ENCODE results near the gene ZBTB39. TPM values are rescaled to one million over a fixed set of nuclear protein-coding genes. Genes with fewer than 3 reads are reported as not detected.

ZBTB39 gene
- total and polyA plus RNA-seq, 2 of the 8 experiments (the other 6 are each of a cell fraction or from before 2014, with no cell fraction given): 19.3 to 25.0 TPM

DNA sequence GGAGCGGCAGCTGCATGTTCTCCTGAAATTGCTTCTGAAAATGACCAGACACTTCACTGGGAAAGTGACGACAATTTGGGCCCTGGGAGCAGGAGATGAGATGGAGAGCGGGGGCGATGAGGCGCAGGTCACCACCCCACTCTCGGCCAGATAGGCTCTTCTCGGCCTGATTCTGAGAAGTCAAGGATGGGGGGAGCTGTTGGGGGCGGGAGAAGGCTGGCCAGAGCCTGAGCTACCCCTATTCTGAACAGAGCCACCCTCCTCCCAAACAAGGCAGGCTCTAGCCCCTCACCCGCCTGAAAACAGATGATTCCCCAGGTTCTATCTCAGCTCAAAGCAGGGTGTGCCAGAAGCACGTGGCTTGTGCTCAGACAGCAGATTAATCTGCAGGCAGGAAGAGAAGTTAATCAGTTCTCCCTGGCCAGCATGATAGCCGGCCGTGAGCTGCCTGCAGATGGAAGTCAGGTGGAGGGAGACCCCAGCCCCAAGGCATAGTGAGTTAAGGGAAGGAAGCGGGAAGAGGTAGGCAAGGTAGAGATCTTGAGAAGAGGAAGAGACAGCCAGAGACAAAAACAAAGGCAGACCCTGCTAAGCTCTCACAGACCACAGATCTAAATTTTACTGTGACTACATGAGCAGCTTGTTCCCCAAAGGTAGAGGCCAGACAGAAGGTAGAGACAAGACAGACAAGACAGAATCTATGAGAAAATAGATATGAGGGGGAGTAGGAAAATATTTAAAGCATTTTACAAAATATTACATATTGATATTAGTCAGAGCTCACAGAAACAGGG is 20.9 kb upstream of the ZBTB39 start:
- Histone ChIP-seq H2BK5ac (ENCODE audit: low read depth, low read length) (0 out of 2 replicates have a peak overlapping the region, but pooled peaks have one; percentile 52), H3K27me3 (replicated peaks in 1 of 4; ENCODE audit: control insufficient read depth in 3 of 4, extremely low read depth in 1 of 4, insufficient read depth in 3 of 4, low read length in 3 of 4) (peaks cover 0 to 3% (median 0%) of the 10 kb centered on the region in 4 experiments; a peak in 1 of 7 replicates), H2AK5ac (ENCODE audit: low read depth, low read length) (no peak overlapping the region), H4K91ac (replicated peaks; ENCODE audit: insufficient read length, low read length) (no peak overlapping the region), H3K79me2 (ENCODE audit: control insufficient read depth in 1 of 2, insufficient read depth in 2 of 2, low read length in 2 of 2) (no peaks in the 10 kb centered on the region), H2BK20ac (ENCODE audit: low read length) (no peak overlapping the region), H3K56ac (replicated peaks; ENCODE audit: insufficient read length, low read depth, low read length) (no peak overlapping the region), H3K23me2 (ENCODE audit: low read depth, low read length) (no peaks in the 10 kb centered on the region; the same call in 1 of the 2 replicates), H3K36me3 (ENCODE audit: control insufficient read depth in 2 of 4, insufficient read depth in 4 of 4, low read length in 3 of 4) (no peaks in the 10 kb centered on the region), H4K20me1 (replicated peaks in 1 of 2; ENCODE audit: control insufficient read depth in 1 of 2, insufficient read depth in 2 of 2, low read length in 2 of 2) (no peaks in the 10 kb centered on the region), H2BK15ac (ENCODE audit: low read length) (no peak overlapping the region; the same call in 1 of the 2 replicates), H3K27ac (ENCODE audit: low read depth, low read length) (no peak overlapping the region), H4K8ac (ENCODE audit: extremely low read depth, insufficient read depth, low read length) (no peak overlapping the region; the same call in 1 of the 2 replicates), H3K14ac (ENCODE audit: insufficient read length) (no peak overlapping the region), H4K5ac (ENCODE audit: insufficient read length, low read depth, low read length) (no peak overlapping the region), H3K4me1 (replicated peaks in 1 of 4; ENCODE audit: control insufficient read depth in 3 of 4, insufficient read depth in 4 of 4, low read length in 3 of 4) (peaks cover 0 to 8% (median 3%) of the 10 kb centered on the region in 4 experiments; a peak in 5 of 7 replicates), H2BK12ac (ENCODE audit: low read depth, low read length) (peak overlapping the region; percentile 19; the same call in 1 of the 2 replicates), H2BK120ac (replicated peaks; ENCODE audit: low read depth, low read length) (no peak overlapping the region), H3K9ac (replicated peaks in 1 of 4; ENCODE audit: extremely low read depth in 1 of 4, low read depth in 3 of 4, low read length in 3 of 4) (no peak overlapping the region), H3K4ac (replicated peaks; ENCODE audit: insufficient read length, low read depth, low read length) (no peak overlapping the region), H3K4me3 (ENCODE audit: extremely low read depth in 1 of 4, insufficient read depth in 2 of 4, low read depth in 3 of 4, low read length in 4 of 4) (no peak overlapping the region), H3K9me3 (ENCODE audit: insufficient read depth in 2 of 2, low read depth in 1 of 2, low read length in 1 of 2) (no peaks in the 10 kb centered on the region), H2AFZ (ENCODE audit: low read length) (peak overlapping the region; percentile 56; the same call in 1 of the 2 replicates), H3K4me2 (ENCODE audit: insufficient read depth in 1 of 2, low read depth in 2 of 2, low read length in 2 of 2) (no peak overlapping the region), H3K18ac (ENCODE audit: extremely low read depth, low read length) (no peak overlapping the region), H3K79me1 (ENCODE audit: low read depth, low read length) (no peaks in the 10 kb centered on the region), H3K23ac (ENCODE audit: insufficient read length) (no peak overlapping the region)
- 79% methylated on average over 13 of the region's 13 CpGs; no CpG with 5 or more reads in 1 of the 2 experiments for WGBS, 2 experiments (ENCODE audit: extremely low coverage in 1 of 2, insufficient coverage in 1 of 2, insufficient read length in 1 of 2, insufficient replicate concordance in 2 of 2, low coverage in 1 of 2, low lambda C conversion rate in 2 of 2, missing lambda C conversion rate in 1 of 2)
- ChIA-PET CTCF (ENCODE audit: partially characterized antibody) (interaction anchor here (0.7 to 4.4 kb wide), 14 partner anchors 10 to 208 kb away, joined by 3 to 39 read pairs (median 6); partner anchors contain the start of genes MYO1A, STAT6 and ZBTB39), POLR2A (ENCODE audit: partially characterized antibody) (interaction anchor here (0.9 to 2.8 kb wide), 7 partner anchors 10 to 85 kb away, joined by 3 to 16 read pairs (median 3); partner anchors contain the start of genes NEMP1 and STAT6)
- DNase-seq (ENCODE audit: low read depth in 1 of 2, low spot score in 2 of 2) (no peak), FAIRE-seq (no peak)
- TF ChIP-seq POLR2A (IDR thresholded peaks at IDR 0.05; ENCODE audit: control extremely low read depth in 1 of 2, low read depth in 2 of 2, low read length in 2 of 2) (no peak), SIX5 (IDR thresholded peaks at IDR 0.05; ENCODE audit: low read depth, low read length) (no peak), SAP30 (IDR thresholded peaks at IDR 0.05; ENCODE audit: insufficient read depth, insufficient replicate concordance, low read length) (no peak), SIRT6 (IDR thresholded peaks at IDR 0.05; ENCODE audit: low read length) (no peak), POU5F1 (IDR thresholded peaks at IDR 0.05; ENCODE audit: low read depth, low read length) (no peak), HDAC6 (IDR thresholded peaks at IDR 0.05; ENCODE audit: low read depth, low read length) (no peak), SP2 (IDR thresholded peaks at IDR 0.05; ENCODE audit: low read length) (no peak), RAD21 (IDR thresholded peaks at IDR 0.05 in 1 of 2, conservative IDR thresholded peaks at IDR 0.05 in 1 of 2; ENCODE audit: low read depth in 2 of 2, low read length in 2 of 2) (no peak), EP300 (IDR thresholded peaks at IDR 0.05; ENCODE audit: borderline replicate concordance in 1 of 2, low read depth in 2 of 2, low read length in 2 of 2) (no peak), JUN (IDR thresholded peaks at IDR 0.05; ENCODE audit: low read depth, low read length) (no peak), TEAD4 (IDR thresholded peaks at IDR 0.05; ENCODE audit: low read depth, low read length) (no peak)
- TF ChIP-seq, protein P1, sequence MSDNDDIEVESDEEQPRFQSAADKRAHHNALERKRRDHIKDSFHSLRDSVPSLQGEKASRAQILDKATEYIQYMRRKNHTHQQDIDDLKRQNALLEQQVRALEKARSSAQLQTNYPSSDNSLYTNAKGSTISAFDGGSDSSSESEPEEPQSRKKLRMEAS (IDR thresholded peaks at IDR 0.05): no peak

All from H1 (cell line).